ENCODE data around the gene TP53.

DNA sequence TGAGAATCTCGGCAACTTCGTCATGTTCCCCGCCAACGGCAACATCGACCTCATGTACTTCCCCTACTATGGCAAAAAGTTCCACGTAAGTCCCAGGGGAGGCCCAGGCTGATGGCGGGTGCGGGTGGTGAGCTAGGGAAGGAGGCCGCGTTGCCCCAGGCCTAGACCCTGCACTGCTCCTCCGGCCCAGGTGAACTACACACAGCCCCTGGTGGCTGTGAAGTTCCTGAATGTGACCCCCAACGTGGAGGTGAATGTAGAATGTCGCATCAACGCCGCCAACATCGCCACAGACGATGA, 31.8 kb downstream of the TP53 start:
- TF ChIP-seq, protein P1, sequence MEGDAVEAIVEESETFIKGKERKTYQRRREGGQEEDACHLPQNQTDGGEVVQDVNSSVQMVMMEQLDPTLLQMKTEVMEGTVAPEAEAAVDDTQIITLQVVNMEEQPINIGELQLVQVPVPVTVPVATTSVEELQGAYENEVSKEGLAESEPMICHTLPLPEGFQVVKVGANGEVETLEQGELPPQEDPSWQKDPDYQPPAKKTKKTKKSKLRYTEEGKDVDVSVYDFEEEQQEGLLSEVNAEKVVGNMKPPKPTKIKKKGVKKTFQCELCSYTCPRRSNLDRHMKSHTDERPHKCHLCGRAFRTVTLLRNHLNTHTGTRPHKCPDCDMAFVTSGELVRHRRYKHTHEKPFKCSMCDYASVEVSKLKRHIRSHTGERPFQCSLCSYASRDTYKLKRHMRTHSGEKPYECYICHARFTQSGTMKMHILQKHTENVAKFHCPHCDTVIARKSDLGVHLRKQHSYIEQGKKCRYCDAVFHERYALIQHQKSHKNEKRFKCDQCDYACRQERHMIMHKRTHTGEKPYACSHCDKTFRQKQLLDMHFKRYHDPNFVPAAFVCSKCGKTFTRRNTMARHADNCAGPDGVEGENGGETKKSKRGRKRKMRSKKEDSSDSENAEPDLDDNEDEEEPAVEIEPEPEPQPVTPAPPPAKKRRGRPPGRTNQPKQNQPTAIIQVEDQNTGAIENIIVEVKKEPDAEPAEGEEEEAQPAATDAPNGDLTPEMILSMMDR (IDR thresholded peaks at IDR 0.05), result no peak
- no peak for TF ChIP-seq EP300 (IDR thresholded peaks at IDR 0.05; ENCODE audit: borderline replicate concordance in 1 of 2, low read depth in 1 of 2, low read length in 1 of 2)
- TF ChIP-seq, protein P2, sequence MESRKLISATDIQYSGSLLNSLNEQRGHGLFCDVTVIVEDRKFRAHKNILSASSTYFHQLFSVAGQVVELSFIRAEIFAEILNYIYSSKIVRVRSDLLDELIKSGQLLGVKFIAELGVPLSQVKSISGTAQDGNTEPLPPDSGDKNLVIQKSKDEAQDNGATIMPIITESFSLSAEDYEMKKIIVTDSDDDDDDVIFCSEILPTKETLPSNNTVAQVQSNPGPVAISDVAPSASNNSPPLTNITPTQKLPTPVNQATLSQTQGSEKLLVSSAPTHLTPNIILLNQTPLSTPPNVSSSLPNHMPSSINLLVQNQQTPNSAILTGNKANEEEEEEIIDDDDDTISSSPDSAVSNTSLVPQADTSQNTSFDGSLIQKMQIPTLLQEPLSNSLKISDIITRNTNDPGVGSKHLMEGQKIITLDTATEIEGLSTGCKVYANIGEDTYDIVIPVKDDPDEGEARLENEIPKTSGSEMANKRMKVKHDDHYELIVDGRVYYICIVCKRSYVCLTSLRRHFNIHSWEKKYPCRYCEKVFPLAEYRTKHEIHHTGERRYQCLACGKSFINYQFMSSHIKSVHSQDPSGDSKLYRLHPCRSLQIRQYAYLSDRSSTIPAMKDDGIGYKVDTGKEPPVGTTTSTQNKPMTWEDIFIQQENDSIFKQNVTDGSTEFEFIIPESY (IDR thresholded peaks at IDR 0.05; ENCODE audit: borderline replicate concordance, low read depth), result no peak
- TF ChIP-seq POLR2AphosphoS5 (IDR thresholded peaks at IDR 0.05; ENCODE audit: low read depth, low read length), result no peak
- no peak for TF ChIP-seq SIN3A (IDR thresholded peaks at IDR 0.05; ENCODE audit: borderline replicate concordance, low read depth, low read length)
- TF ChIP-seq TAF1 (IDR thresholded peaks at IDR 0.05; ENCODE audit: borderline replicate concordance, low read depth, low read length), result no peak
- no peak for TF ChIP-seq EZH2phosphoT487 (IDR thresholded peaks at IDR 0.05; ENCODE audit: borderline replicate concordance, low read depth)
- TF ChIP-seq RCOR1 (IDR thresholded peaks at IDR 0.05; ENCODE audit: low read length), result no peak
- no peak for TF ChIP-seq YY1 (IDR thresholded peaks at IDR 0.05; ENCODE audit: low read depth)

All from SK-N-SH (cell line).